Activated T-cell treated with anti-CD3 and anti-CD28 coated beads, Interleukin-2, amount 50 U/mL, for 24 hours (primary cell): ENCODE results near the gene STT3B.

Experiments
- DNase-seq: peaks from one replicate; pipeline ENCODE4 v3.0.0-alpha.2; 2020
- H3K27ac Mint-ChIP-seq: 2 replicates; pipeline ENCODE4 v1.8.0; 2020; ENCODE audit warnings: mild to moderate bottlenecking, mixed read lengths
- H3K27me3 Mint-ChIP-seq: 2 replicates; pipeline ENCODE4 v1.8.0; 2020; ENCODE audit warnings: mixed read lengths
- H3K36me3 Mint-ChIP-seq: 2 replicates; pipeline ENCODE4 v1.8.0; 2020; ENCODE audit warnings: low read depth, mixed read lengths
- H3K4me1 Mint-ChIP-seq: 2 replicates; pipeline ENCODE4 v1.8.0; 2020; ENCODE audit warnings: low read depth, mixed read lengths
- H3K4me3 Mint-ChIP-seq: 2 replicates; pipeline ENCODE4 v1.8.0; 2020; ENCODE audit warnings: mild to moderate bottlenecking, moderate library complexity, mixed read lengths
- H3K9me3 Mint-ChIP-seq: 2 replicates; pipeline ENCODE4 v1.8.0; 2020; ENCODE audit warnings: mixed read lengths

STT3B gene

GRCh38 chr3:31551646-31552045 lies 18.9 kb downstream of the STT3B start:
- no peaks in the 10 kb centered on the region for H3K27me3 Mint-ChIP-seq
- peaks cover 82% of the 10 kb centered on the region for H3K4me1 Mint-ChIP-seq
- H3K4me3 Mint-ChIP-seq, result no peak overlapping the region
- H3K27ac Mint-ChIP-seq, result peak overlapping the region; percentile 42
- DNase-seq, result no peak
- H3K36me3 Mint-ChIP-seq, result peaks cover 27% of the 10 kb centered on the region
- peaks cover 4% of the 10 kb centered on the region for H3K9me3 Mint-ChIP-seq

DNA sequence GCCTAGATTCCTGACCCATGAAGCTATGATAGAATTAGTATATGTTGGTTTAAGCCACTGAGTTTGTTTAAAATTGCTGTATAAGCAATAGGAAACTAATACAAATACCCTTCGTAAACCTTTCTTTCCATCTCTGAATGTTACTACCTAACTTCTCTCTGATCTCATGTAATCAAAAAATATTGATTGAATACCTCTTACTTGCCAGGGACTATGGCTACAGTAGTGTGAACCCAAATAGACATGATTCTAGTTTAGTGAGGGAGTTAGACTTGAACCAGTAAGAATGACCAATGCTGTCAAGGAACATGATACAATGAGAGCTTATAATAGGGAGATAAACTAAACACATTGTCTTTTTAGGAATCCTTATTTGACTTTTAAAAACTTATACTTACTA lies 19.4 kb downstream of the STT3B start:
- H3K27ac Mint-ChIP-seq, result peak overlapping the region; percentile 42
- peaks cover 8% of the 10 kb centered on the region for H3K9me3 Mint-ChIP-seq
- H3K36me3 Mint-ChIP-seq, result peaks cover 29% of the 10 kb centered on the region
- no peak overlapping the region for H3K4me3 Mint-ChIP-seq
- peaks cover 83% of the 10 kb centered on the region for H3K4me1 Mint-ChIP-seq
- no peaks in the 10 kb centered on the region for H3K27me3 Mint-ChIP-seq
- DNase-seq, result no peak

DNA sequence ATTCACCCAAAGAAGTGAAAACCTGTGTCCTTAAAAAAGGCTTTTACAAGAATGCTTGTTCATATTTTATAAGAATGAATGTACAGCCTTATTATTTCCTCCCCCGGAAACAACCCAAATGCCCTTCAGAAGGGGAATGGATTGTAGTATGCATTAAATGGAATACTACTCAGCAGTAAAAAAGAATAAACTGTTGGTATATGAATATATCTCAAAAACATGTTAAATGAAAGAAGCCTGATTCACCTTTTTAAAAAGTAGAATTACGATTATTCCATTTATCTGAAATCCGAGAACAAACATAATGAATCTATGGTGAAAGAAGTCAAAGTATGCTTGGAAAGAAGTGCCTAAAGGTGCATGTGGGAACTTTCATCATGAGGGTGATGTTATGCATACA lies 20.5 kb downstream of the STT3B start:
- Mint-ChIP-seq H3K27me3 (no peaks in the 10 kb centered on the region), H3K27ac (no peak overlapping the region), H3K4me1 (peaks cover 81% of the 10 kb centered on the region), H3K36me3 (peaks cover 34% of the 10 kb centered on the region), H3K9me3 (peaks cover 15% of the 10 kb centered on the region), H3K4me3 (no peak overlapping the region)
- DNase-seq, result no peak

- H3K36me3 Mint-ChIP-seq, result peaks cover 51% of the 10 kb centered on the region
- H3K27me3 Mint-ChIP-seq, result no peaks in the 10 kb centered on the region
- peaks cover 26% of the 10 kb centered on the region for H3K9me3 Mint-ChIP-seq
- H3K4me3 Mint-ChIP-seq, result no peak overlapping the region
- H3K4me1 Mint-ChIP-seq, result peaks cover 87% of the 10 kb centered on the region
- no peak overlapping the region for H3K27ac Mint-ChIP-seq
- no peak for DNase-seq
Measured at GRCh38 chr3:31555204-31555603, 22.5 kb downstream of the STT3B start.

DNA sequence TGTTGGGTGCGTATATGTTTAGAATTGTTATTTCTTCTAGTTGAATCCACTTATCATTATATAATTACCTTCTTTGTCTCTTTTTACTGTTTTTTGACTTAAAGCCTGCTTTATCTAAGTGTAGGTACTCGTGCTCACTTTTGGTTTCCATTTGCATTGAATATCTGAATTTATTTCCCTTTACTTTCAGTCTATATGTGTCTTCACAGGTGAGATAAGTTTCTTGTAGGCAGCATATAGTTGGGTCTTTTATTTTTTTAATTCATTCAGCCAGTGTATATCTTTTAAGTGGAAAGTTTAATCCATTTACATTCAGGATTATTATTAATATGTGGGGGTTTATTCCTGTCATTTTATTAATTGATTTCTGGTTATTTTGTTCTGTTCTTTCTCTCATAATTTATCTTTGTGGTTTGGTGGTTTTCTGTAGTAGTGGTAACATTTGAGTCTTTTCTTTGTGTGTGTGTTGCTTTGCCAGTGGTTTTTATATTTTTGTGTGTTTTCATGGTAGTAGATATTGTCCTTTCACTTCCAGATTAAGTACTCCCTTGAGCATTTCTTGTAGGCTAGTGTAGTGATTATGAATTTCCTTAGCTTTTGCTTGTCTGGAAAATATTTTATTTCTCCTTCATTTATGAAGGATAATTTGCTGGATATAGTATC lies 27.3 kb downstream of the STT3B start:
- peaks cover 42% of the 10 kb centered on the region for H3K36me3 Mint-ChIP-seq
- DNase-seq, result no peak
- H3K9me3 Mint-ChIP-seq, result peaks cover 26% of the 10 kb centered on the region
- peak overlapping the region; percentile 71 for H3K27ac Mint-ChIP-seq
- no peaks in the 10 kb centered on the region for H3K27me3 Mint-ChIP-seq
- H3K4me1 Mint-ChIP-seq, result peaks cover 86% of the 10 kb centered on the region
- H3K4me3 Mint-ChIP-seq, result peak overlapping the region; percentile 25

GRCh38 chr3:31561891-31562290 lies 29.2 kb downstream of the STT3B start:
- Mint-ChIP-seq H3K27ac (peak overlapping the region; percentile 31), H3K4me3 (no peak overlapping the region), H3K9me3 (peaks cover 20% of the 10 kb centered on the region), H3K36me3 (peaks cover 34% of the 10 kb centered on the region), H3K4me1 (peaks cover 86% of the 10 kb centered on the region), H3K27me3 (no peaks in the 10 kb centered on the region)
- no peak for DNase-seq

GRCh38 chr3:31562525-31562924 lies 29.8 kb downstream of the STT3B start:
- Mint-ChIP-seq H3K4me3 (peak overlapping the region; percentile 13), H3K27ac (peak overlapping the region; percentile 24), H3K4me1 (peaks cover 85% of the 10 kb centered on the region), H3K27me3 (no peaks in the 10 kb centered on the region), H3K36me3 (peaks cover 30% of the 10 kb centered on the region), H3K9me3 (peaks cover 15% of the 10 kb centered on the region)
- no peak for DNase-seq

- no peaks in the 10 kb centered on the region for H3K27me3 Mint-ChIP-seq
- peaks cover 7% of the 10 kb centered on the region for H3K36me3 Mint-ChIP-seq
- H3K4me1 Mint-ChIP-seq, result peaks cover 82% of the 10 kb centered on the region
- H3K4me3 Mint-ChIP-seq, result no peak overlapping the region
- H3K27ac Mint-ChIP-seq, result peak overlapping the region; percentile 63
- DNase-seq, result no peak
- no peaks in the 10 kb centered on the region for H3K9me3 Mint-ChIP-seq
Measured at GRCh38 chr3:31565288-31565687, 32.6 kb downstream of the STT3B start.

DNA sequence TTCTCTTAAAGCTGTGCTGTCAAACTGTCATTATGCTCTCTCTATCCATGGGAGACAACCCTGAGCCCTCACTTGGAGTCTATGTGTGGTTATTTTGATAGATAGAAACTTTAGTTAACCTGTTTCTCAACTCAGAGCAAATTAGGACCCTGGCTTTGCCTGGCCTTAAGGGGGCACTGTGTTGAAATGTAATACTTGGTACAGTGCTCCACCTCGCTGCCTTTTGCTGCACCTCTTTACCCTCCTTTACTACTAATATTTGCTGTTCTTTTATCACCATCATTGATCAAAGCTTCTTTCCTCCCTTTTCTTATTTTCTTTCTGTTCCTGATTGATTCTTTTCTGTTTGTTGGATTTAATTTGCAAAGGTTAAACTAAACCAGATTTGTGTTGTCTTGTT lies 34.3 kb downstream of the STT3B start:
- no peak for DNase-seq
- Mint-ChIP-seq H3K4me3 (no peak overlapping the region), H3K9me3 (no peaks in the 10 kb centered on the region), H3K4me1 (peaks cover 85% of the 10 kb centered on the region), H3K27me3 (no peaks in the 10 kb centered on the region), H3K27ac (peak overlapping the region; percentile 31), H3K36me3 (peaks cover 7% of the 10 kb centered on the region)

- Mint-ChIP-seq H3K9me3 (no peaks in the 10 kb centered on the region), H3K27me3 (no peaks in the 10 kb centered on the region), H3K27ac (no peak overlapping the region), H3K4me1 (peaks cover 70% of the 10 kb centered on the region), H3K36me3 (peaks cover 7% of the 10 kb centered on the region), H3K4me3 (no peak overlapping the region)
- no peak for DNase-seq
Measured at GRCh38 chr3:31568649-31569048, 35.9 kb downstream of the STT3B start.

- DNase-seq, result no peak
- Mint-ChIP-seq H3K9me3 (no peaks in the 10 kb centered on the region), H3K4me1 (peaks cover 49% of the 10 kb centered on the region), H3K27me3 (no peaks in the 10 kb centered on the region), H3K36me3 (peaks cover 12% of the 10 kb centered on the region), H3K4me3 (no peak overlapping the region), H3K27ac (no peak overlapping the region)
Measured at GRCh38 chr3:31571325-31571724, 38.6 kb downstream of the STT3B start.

DNA sequence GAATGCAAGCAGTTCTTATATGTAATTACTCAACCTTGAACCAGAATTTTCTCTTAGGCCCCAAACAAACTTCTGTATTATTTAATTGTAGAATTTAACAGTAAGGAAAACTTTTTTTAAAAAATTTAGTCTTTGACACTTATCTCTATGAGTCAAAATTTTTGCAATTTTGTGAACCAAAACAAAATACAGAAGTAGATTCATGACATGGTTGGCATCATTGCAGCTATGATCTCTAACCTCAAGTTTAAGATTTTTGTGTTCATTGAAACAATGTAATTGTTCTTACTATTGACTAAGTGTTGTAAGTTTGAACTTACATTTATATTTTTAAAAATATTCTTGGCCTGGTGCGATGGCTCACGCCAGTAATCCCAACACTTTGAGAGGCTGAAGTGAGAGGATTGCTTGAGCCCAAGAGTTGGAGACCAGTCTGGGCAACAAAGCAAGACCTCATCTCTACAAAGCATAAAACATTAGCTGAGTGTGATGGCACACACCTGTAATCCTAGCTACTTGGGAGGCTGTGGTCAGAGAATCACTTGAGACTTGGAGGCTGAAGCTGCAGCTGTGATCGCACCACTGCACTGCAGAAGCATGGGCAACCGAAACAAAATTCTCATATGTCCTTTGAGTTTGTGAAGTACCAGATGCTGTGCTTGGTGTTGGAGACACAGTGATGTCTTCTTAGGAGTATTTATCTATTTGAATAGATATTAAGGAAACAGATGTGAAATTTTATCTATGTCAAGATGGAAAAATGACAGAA lies 39.7 kb downstream of the STT3B start:
- DNase-seq, result no peak
- no peak overlapping the region for H3K27ac Mint-ChIP-seq
- peaks cover 23% of the 10 kb centered on the region for H3K36me3 Mint-ChIP-seq
- H3K4me3 Mint-ChIP-seq, result no peak overlapping the region
- H3K9me3 Mint-ChIP-seq, result no peaks in the 10 kb centered on the region
- H3K27me3 Mint-ChIP-seq, result no peaks in the 10 kb centered on the region
- peaks cover 48% of the 10 kb centered on the region for H3K4me1 Mint-ChIP-seq

GRCh38 chr3:31573036-31573779 lies 40.5 kb downstream of the STT3B start:
- no peak overlapping the region for H3K4me3 Mint-ChIP-seq
- peaks cover 51% of the 10 kb centered on the region for H3K4me1 Mint-ChIP-seq

GRCh38 chr3:31575448-31575847 lies 42.7 kb downstream of the STT3B start:
- no peak for DNase-seq
- Mint-ChIP-seq H3K4me3 (no peak overlapping the region), H3K27me3 (no peaks in the 10 kb centered on the region), H3K27ac (peak overlapping the region; percentile 67), H3K36me3 (peaks cover 54% of the 10 kb centered on the region), H3K4me1 (peaks cover 50% of the 10 kb centered on the region), H3K9me3 (no peaks in the 10 kb centered on the region)

More at GRCh38 chr3:31573036-31573779, 40.5 kb downstream of the STT3B start:
- Mint-ChIP-seq H3K9me3 (no peaks in the 10 kb centered on the region), H3K36me3 (peaks cover 31% of the 10 kb centered on the region), H3K27ac (no peak overlapping the region), H3K27me3 (no peaks in the 10 kb centered on the region)
- DNase-seq, result no peak

GRCh38 chr3:31576521-31576920 lies 43.8 kb downstream of the STT3B start:
- Mint-ChIP-seq H3K4me1 (peaks cover 46% of the 10 kb centered on the region), H3K4me3 (no peak overlapping the region), H3K9me3 (no peaks in the 10 kb centered on the region), H3K27me3 (no peaks in the 10 kb centered on the region), H3K36me3 (peaks cover 54% of the 10 kb centered on the region), H3K27ac (no peak overlapping the region)
- DNase-seq, result no peak
